ENCODE measurements around the gene CASP8AP2.

- TF ChIP-seq ZNF274 (IDR thresholded peaks at IDR 0.05; ENCODE audit: low read depth, low read length) (no peak), YY1 (IDR thresholded peaks at IDR 0.05; ENCODE audit: insufficient read depth, insufficient read length) (no peak), SUZ12 (IDR thresholded peaks at IDR 0.05; ENCODE audit: extremely low read depth, insufficient read depth, insufficient read length) (no peak)
Observed at GRCh38 chr6:89836639-89837222, 7.1 kb downstream of the CASP8AP2 start.
